GM12874 (cell line): ENCODE data around the gene CALCOCO1.

Experiments
- CTCF ChIP-seq: IDR thresholded peaks from 2 replicates; pipeline ENCODE4 v1.5.1; 2011; ENCODE audit warnings: low read depth, mild to moderate bottlenecking, control low read depth, low read length, moderate library complexity; ENCODE audit not compliant: insufficient read depth

Gene CALCOCO1

GRCh38 chr12:53695152-53696145 lies 31.8 kb downstream of the CALCOCO1 start:
- no peak for TF ChIP-seq CTCF

GRCh38 chr12:53694756-53695151 lies 32.5 kb downstream of the CALCOCO1 start:
- no peak for TF ChIP-seq CTCF

GRCh38 chr12:53688134-53688533 lies 39.1 kb downstream of the CALCOCO1 start:
- TF ChIP-seq CTCF, result no peak

GRCh38 chr12:53686436-53686835 lies 40.8 kb downstream of the CALCOCO1 start:
- no peak for TF ChIP-seq CTCF

- no peak for TF ChIP-seq CTCF
These were observed 42.5 kb downstream of the CALCOCO1 start for GRCh38 chr12:53684654-53685220.

GRCh38 chr12:53683983-53684382 lies 43.3 kb downstream of the CALCOCO1 start:
- no peak for TF ChIP-seq CTCF

GRCh38 chr12:53683494-53683893 lies 43.8 kb downstream of the CALCOCO1 start:
- no peak for TF ChIP-seq CTCF
